ENCODE data around the gene BTBD16. TPM values are rescaled to one million over a fixed set of nuclear protein-coding genes. Genes with fewer than 3 reads are reported as not detected.

BTBD16 gene
- total RNA-seq, 2 experiments from 2014 or later = not detected

DNA sequence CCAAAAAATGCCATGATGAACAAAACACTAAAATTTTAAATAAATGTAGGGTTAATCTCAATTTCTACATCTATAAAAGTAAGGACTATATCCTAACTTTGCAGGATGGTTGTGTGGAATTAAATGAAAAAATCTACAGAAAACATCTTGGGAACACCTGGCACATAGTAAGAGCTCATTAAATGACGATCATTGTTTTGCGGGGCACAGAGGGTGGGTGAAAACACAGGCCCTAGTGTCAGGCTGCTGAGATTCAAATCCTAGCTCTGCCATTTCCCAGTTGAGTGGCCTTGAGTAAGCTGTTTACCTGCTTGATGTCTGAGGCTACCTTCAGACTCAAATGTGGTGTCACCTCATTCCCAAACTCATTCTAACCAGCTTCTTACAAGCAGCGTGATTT, 35.6 kb downstream of the BTBD16 start:
- H3K27me3 Mint-ChIP-seq = peaks cover 12% of the 10 kb centered on the region
- TF ChIP-seq, protein P1, sequence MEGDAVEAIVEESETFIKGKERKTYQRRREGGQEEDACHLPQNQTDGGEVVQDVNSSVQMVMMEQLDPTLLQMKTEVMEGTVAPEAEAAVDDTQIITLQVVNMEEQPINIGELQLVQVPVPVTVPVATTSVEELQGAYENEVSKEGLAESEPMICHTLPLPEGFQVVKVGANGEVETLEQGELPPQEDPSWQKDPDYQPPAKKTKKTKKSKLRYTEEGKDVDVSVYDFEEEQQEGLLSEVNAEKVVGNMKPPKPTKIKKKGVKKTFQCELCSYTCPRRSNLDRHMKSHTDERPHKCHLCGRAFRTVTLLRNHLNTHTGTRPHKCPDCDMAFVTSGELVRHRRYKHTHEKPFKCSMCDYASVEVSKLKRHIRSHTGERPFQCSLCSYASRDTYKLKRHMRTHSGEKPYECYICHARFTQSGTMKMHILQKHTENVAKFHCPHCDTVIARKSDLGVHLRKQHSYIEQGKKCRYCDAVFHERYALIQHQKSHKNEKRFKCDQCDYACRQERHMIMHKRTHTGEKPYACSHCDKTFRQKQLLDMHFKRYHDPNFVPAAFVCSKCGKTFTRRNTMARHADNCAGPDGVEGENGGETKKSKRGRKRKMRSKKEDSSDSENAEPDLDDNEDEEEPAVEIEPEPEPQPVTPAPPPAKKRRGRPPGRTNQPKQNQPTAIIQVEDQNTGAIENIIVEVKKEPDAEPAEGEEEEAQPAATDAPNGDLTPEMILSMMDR (IDR thresholded peaks at IDR 0.05) = no peak
- ChIA-PET CTCF (interaction anchor here (2.4 to 3.1 kb wide), 2 partner anchors 8 to 129 kb away, joined by 8 to 15 read pairs; no protein-coding TSS in a partner anchor), POLR2A (no interaction called here)
- no peaks in the 10 kb centered on the region for H3K4me1 Mint-ChIP-seq (ENCODE audit: low read depth)
- intact Hi-C loops (cut with micrococcal nuclease) = no loop called here
- DNase-seq (no peak), ATAC-seq (no peak)
- H3K27ac Mint-ChIP-seq = no peak overlapping the region
- H3K4me3 Mint-ChIP-seq = no peak overlapping the region
- peaks cover 7% of the 10 kb centered on the region for H3K9me3 Mint-ChIP-seq
- no peaks in the 10 kb centered on the region for H3K36me3 Mint-ChIP-seq (ENCODE audit: low read depth)

DNA sequence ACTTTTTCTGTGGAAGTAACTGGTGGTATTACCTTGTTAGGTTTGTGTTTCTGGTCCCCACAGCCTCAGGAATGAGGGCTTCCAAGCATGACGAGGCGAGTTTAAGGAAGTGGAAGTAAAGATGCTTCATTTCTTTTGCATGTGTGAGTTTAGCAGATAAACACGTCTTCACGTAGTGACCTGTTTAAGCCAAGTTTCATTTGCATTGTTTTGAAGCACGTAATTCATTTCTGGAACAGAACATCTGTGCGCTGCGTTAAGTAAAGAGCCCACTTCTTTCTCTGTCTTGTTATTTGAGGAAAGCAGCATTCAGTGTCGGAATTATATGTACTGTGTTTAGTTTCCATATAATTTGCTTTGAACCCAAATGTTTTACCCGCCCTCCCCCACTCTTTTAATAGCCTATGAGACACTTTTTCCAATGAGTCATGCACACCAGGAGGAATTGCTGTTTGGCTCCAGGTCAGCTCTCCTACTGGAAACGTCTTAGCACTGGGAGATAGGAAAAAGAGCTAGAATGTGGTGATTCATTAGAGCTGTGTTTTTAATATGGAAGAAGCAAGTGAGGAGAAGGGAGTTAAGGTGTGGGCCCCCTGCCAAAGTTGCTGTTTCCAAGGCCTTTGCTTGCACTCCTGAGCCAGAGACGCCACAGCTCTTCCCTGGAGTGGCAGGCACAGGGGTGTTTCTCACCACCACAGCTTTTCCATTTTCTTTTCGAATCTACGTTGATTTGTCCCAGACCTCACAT, 36.7 kb downstream of the BTBD16 start:
- CTCF ChIA-PET = interaction anchor here (0.6 to 3.1 kb wide), 4 partner anchors 9 to 142 kb away, joined by 3 to 15 read pairs (median 3); no protein-coding TSS in a partner anchor
- Mint-ChIP-seq H3K27me3 (peaks cover 16% of the 10 kb centered on the region), H3K36me3 (ENCODE audit: low read depth) (no peaks in the 10 kb centered on the region), H3K4me3 (no peak overlapping the region), H3K9me3 (peaks cover 7% of the 10 kb centered on the region), H3K27ac (no peak overlapping the region), H3K4me1 (ENCODE audit: low read depth) (no peaks in the 10 kb centered on the region)
- ATAC-seq (no peak), DNase-seq (no peak)
- intact Hi-C loops (cut with micrococcal nuclease) = no loop called here
- POLR2A ChIA-PET = no interaction called here
- TF ChIP-seq, protein P1 (IDR thresholded peaks at IDR 0.05) = no peak

DNA sequence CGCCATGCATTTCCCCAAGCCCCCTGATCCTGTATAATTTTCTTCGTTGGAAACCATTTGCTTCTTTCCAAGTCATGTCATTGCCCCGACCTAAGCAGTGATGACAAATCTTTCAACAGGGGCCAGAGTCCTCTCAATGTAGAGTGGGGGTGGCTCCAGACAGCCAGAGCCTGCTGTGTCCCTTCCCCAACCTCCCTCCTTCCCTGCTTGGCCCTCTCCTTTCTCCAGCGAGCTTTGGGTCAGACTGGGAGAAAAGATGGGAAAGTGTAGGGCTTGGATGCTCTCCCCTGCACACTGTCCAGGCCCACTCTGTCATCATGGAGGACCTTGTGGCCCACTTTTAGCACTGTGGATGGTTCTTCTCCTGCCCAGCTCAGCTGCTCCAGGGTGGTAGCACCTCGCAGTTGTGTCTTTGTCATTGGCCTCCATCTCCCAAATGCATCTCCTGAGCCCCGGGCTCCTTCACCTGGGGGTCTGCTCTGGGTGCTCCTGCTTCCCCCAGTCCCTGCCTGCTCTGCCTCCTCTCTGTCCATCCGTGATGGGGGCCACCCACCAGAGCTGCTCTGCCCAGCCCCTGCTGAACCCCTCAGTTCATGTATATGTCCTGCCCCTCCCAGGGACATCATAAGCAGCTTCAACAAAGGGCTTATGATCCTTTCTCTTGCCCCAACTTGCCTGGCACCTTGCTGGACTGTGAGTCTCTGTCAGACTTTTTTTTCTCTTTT, 37.5 kb downstream of the BTBD16 start:
- CTCF ChIA-PET = interaction anchor here (0.6 to 3.3 kb wide), 5 partner anchors 10 to 257 kb away, joined by 3 to 15 read pairs (median 3); no protein-coding TSS in a partner anchor
- Mint-ChIP-seq H3K9me3 (peaks cover 7% of the 10 kb centered on the region), H3K27ac (no peak overlapping the region), H3K4me1 (ENCODE audit: low read depth) (no peaks in the 10 kb centered on the region), H3K4me3 (no peak overlapping the region), H3K36me3 (ENCODE audit: low read depth) (no peaks in the 10 kb centered on the region), H3K27me3 (peaks cover 16% of the 10 kb centered on the region)
- intact Hi-C loops (cut with micrococcal nuclease) = no loop called here
- TF ChIP-seq, protein P1 (IDR thresholded peaks at IDR 0.05) = no peak
- POLR2A ChIA-PET = interaction anchor here (0.6 to 0.9 kb wide), 2 partner anchors 9 to 138 kb away, joined by 3 read pairs; no protein-coding TSS in a partner anchor
- DNase-seq (no peak), ATAC-seq (no peak)

DNA sequence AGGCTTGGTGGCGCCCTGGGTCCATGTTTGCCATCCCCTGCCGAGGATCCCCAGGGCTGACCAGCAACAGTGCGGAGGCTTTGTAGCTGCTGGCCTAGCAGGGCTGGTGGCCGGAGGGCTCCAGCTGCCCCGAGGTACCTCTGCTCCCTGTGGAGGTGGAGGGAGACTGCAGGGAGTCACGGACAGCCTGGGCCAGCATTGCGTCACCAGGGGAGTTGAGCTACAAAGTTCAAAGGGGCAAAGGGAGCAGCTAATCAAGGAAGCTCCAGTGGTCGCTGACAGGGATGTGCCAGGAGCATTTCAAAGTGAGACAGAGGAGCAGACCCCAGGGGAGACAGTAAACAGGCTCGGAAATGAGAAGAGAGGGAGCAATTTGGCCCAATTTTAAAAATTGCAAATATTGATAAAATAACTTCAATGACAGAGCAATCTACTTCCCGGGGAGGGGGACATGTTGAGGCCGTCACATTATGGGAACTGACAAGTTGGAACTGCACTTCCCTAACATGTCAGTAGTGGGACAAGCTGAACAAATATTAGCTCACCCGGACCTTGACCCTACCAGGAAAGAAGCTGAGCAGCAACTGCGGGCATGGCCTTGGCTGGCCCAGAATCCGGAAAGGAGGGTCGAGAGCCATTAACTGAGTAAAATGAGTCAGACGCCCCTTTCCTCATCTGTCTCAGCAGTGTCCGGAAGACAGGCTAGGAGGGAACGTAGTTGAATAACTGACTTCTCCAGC, 39.4 kb downstream of the BTBD16 start:
- TF ChIP-seq, protein P1 (IDR thresholded peaks at IDR 0.05) = no peak
- Mint-ChIP-seq H3K36me3 (ENCODE audit: low read depth) (no peaks in the 10 kb centered on the region), H3K4me1 (ENCODE audit: low read depth) (no peaks in the 10 kb centered on the region), H3K4me3 (no peak overlapping the region), H3K27me3 (peaks cover 16% of the 10 kb centered on the region), H3K27ac (no peak overlapping the region), H3K9me3 (peaks cover 5% of the 10 kb centered on the region)
- no peak for DNase-seq
- no peak for ATAC-seq
- CTCF ChIA-PET = interaction anchor here (1.0 to 3.3 kb wide), 3 partner anchors 12 to 255 kb away, joined by 4 to 11 read pairs (median 9); no protein-coding TSS in a partner anchor
- POLR2A ChIA-PET = no interaction called here
- intact Hi-C loops (cut with micrococcal nuclease) = no loop called here

Measured in activated CD8-positive, alpha-beta T cell treated with anti-CD3 and anti-CD28 coated beads for 36 hours (primary cell).